A673 (cell line): ENCODE results near the gene CD9.

ENCODE experiments used
- CTCF ChIP-seq: fragments of 300-800, 200-600 bp; sonication (generic); conservative IDR thresholded peaks from 2 replicates; pipeline ENCODE4 v1.5.1; 2017; ENCODE audit warnings: low read depth, mild to moderate bottlenecking, antibody characterized with exemption, low read length, moderate library complexity, mixed read lengths
- EZH2 ChIP-seq: fragments of 200-600 bp; sonication (generic); IDR thresholded peaks from 2 replicates; pipeline ENCODE4 v1.6.1; 2017; ENCODE audit warnings: borderline replicate concordance, low read depth, mild to moderate bottlenecking, mixed read lengths, antibody characterized with exemption, low read length; ENCODE audit not compliant: poor library complexity, severe bottlenecking

- no peak for TF ChIP-seq CTCF
- no peak for TF ChIP-seq EZH2
These were observed 1.6 kb upstream of the CD9 start for GRCh38 chr12:6198556-6198955.
